Stimulated activated CD4-positive, alpha-beta T cell treated with anti-CD3 and anti-CD28 coated beads, Interleukin-12 subunit alpha, Interleukin-12 subunit beta, amount 100 ng/mL, for 24 hours (primary cell): Measurements from ENCODE around the gene RAB15.

Source experiments
- DNase-seq, 2 experiments: peaks; one replicate each; pipeline ENCODE4 v3.0.0-alpha.2; 2020; ENCODE audit warnings: low read depth in 2 of 2

RAB15 gene

DNA sequence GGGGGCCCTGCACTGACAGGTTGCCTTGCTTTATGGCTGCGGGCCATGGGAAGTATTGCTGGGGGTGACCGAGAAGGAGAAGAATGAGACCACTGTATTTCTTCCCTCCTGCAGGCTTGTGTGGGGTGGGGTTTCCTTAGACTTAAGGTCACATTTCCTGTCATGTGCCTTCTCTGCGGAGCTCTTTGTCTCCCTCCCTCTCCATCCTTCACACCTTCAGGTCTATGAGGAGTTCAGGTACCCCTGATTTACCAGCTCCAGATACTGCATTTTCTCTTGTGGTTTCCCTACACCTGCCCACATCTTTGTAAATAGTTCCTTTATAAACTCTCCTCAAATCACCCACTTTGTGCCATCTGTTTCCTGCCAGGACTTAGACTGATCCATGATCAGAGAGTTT is 18.2 kb upstream of the RAB15 start:
- no peak for DNase-seq

DNA sequence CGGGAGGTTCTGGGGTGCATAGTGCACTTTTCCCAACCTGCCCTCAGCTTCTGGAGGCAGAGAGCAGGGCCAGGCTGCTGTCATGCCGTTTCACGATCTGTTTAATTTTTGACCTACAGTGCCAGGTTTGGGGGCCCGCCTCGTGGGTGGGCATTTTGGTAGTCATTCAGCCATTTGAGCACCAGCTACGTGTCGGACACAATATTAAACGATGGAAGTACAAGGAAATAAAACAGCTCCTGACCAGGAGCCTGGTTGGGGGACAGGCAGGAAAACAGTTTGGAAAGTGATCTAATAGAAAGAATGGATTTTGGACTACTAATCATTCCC is 15.3 kb upstream of the RAB15 start:
- DNase-seq = no peak

DNA sequence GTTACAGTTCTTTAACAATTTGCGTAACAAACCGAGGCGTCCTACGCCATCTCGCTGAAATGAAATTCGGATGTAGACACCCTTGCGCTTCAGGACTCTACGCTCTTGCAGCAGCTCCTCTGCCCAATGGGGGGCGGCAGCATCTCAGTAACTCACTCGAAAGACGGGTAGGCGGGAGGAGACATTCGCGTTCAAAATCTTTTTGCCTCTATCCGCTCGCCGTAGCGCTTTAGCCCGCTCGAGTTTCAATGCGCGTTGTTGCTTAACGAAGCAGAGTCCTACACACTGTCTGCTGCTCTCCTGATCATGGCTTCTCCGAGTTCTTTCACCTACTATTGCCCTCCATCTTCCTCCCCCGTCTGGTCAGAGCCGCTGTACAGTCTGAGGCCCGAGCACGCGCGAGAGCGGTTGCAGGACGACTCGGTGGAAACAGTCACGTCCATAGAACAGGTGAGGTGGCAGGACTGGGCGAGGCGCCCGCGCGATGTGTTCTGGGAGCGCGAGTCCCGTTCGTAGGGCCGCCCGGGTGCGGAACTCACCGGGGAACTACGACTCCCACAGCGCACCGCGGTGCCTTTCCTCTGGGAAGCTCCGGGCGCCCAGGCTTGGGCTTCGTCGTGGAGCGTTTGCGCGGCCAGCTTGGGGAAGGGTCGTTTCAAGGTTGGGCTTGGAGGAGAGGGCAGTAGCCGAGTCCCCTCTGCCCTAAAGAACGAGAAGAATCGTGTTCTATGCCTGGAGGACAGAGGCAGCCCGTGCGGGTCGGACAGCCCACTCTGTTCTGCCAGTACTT is 14.7 kb upstream of the RAB15 start, which contains the start of gene FNTB:
FNTB (plus strand) TSS at position 248 of the 790 bp plus-strand sequence; CDS start at position 307, 59 bp downstream.
- peak; percentile 85 to 90 for DNase-seq

DNA sequence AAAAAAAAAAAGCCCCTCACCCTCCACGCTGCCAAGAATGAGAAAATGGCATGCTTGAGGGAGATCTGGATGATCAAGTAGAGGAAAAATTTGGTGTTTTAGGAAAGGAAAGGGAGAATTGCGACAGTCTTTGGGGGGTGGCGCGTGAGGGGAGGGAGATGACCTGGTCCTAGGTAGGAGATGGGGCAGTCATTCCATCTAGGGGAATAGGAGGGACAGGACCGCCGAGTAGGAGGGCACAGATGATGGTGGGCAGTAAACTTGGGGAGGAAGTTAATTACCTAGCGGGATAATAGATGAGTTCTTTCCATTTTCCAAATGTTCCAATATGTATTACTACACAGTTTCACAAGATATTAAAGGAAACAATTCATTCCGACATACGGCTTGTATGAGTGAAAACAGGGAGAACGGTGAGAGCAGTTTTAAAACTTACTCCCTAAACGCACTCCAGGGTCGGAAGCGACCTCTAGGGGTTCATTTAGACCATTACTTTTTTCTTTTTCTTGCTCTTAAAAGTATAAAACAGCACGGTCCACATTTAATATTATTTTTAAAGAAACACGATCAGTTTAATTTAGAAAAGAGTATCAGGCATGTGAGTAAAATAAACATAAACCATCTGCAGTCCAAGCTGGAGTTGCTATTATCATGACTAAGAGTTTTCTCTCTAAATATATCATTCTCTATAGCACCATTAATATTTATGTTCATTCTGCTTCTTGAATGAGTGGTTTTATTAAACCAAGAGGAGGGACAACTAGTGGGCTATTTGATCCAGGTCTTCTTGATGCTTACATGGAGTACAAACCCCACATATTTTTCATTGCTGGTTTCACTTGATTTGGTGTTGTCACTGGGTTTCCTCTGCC is 11.5 kb upstream of the RAB15 start:
- no peak for DNase-seq

DNA sequence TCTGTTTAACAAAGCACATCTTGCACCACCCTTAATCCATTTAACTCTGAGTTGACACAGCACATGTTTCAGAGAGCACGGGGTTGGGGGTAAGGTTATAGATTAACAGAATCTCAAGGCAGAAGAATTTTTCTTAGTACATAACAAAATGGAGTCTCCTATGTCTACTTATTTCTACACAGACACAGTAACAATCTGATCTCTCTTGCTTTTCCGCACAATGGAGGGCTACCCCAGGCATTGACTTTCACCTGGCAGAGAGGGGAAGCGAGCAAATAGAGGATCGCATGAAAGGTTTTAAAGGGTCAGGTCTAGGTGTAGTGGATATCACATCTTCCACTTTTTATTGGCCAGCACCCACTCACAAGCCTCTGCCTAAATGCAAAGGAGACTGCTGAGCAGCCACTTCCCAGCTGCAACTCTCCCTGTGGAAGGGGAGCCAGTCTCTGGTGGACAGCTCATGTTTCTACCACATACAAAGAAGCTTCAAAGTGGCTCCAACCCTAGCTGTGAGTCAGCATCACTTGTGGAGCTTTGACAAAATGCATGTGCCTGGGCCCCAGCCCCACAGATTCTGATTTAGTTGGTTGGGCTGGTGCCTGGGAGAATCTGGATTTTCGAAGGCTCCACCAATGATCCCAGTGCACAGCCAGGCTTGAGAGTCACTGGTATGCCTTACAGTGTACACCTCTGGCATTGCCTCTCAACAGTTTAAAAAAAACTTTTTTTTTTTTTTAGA is 7.4 kb upstream of the RAB15 start:
- no peak for DNase-seq

DNA sequence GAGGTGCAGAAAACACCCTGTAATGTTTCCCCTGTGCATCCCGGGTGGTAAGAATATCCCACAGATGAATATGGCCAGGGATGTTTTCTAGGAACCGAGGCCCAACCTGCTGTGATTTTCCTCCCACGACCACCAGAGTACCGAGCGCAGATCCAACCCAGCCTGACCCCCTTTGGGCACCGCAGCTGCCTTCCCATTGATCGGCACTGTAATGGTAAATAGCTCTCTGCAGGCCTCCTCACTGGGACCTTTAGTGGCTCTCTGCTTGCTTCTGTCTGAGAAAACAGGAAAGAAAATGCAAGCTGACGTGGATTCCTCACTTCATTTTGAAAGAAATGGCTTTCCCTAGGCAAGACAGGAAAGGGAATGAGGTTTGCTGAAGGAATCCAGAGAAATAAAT is 2.4 kb upstream of the RAB15 start:
- DNase-seq = no peak

DNA sequence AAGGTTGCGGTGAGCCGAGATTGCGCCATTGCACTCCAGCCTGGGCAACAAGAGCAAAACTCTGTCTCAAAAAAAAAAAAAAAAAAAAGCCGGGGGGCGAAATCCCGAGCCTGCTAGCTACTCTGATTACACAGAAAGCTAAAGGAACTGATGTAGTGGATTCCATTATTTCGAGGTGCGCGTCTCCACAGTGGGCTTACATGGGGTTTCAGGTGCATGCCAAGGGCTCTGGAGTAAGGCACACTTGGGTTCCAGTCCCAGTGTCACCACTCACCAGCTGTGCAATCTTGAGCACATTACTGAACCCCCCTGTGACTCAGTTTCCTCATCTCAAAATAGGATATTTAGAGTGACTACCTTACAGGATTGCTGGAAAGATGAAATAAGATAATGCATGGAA is 1.7 kb upstream of the RAB15 start:
- no peak for DNase-seq

DNA sequence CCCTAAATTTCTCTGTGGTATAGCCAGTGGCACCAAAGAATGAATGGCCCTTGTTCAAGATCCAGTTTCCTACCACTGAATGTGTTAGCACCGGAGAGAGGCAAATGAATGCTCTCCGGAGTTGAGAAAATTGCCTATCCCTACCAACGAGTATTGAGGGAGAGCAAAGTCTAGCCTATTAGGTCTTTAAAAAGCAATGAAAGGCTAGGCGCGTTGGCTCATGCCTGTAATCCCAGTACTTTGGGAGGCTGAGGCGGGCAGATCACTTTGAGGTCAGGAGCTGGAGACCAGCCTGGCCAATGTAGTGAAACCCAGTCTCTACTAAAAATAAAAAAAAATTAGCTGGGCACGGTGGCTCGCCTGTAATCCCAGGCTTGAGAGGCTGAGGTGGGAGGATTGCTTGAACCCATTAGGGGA is 898 bp upstream of the RAB15 start:
- no peak for DNase-seq

DNA sequence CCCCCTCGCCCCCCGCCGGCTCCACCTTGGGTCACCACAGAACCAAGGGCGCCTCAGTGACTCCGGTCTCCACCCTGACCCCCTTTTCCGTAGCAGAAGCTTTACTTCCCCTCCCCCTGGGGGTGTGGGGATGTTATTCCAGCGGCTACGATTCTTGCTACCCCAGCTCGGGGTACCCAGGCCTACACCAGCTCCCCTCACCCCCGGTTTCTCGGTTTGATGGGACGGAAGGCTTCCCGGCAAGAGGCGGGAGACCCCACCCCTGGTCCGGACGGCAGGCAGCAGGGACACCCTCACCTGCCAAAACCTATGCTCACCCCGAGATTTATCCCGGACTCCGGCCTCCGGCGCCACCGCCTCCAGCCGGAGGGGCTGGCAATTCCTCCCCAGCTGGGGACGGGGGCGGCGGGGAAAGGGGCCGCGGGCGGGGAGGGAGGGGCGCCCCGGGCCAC is 619 bp downstream of the RAB15 start:
- DNase-seq = no peak

DNA sequence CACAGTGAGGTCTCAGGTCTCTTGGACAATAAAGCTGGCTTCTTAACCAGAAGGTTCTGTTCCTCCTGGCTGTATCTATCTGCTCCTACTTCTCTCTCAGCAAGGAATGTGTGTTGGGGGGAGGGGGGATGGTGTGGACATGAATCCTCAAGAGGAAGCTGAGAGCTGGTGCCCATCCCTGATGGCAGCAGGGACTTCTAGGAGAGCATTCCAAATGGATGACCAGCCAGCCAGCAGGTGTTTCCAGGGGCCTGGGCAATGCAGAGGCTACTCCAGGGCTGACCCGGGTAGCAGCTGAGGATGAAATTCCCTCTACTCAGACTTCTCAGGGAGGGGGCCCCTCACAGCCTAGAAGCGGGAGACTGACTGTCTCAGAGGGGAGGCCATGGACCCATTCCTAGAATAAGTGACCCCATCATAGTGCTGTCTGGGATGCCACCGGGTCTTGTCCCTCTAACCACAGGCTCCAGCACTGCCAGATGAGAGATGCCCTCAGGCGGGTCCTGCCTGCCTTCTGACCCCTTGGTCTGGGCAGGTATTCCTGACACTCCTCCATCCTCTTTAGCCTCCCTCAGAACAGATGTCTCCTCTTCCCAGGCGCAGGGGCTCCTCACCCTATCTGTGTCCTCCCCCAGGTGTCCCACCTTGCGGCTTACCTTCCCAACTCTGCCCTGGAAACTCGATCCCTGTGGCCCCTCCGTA is 1.2 kb downstream of the RAB15 start:
- no peak for DNase-seq

DNA sequence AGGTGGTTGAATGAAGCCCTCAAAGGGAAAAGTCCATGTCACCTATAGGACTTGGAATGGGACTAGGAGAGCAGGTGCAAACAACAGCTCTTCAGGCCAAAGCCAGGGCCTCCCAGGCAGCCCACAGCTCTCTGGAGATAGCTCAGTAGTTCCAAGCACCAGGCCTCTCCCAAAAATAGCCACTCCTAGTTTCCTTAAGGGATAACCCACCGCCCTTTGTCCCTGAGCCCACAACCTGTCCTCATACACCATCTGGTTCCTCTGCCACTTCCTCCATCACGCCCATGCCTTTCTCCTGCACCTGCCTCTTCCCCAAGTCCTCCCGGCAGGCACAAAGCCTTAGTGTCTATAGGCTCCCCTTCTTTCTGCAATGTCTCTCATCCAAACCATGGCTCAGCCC is 2.1 kb downstream of the RAB15 start:
- no peak for DNase-seq

DNA sequence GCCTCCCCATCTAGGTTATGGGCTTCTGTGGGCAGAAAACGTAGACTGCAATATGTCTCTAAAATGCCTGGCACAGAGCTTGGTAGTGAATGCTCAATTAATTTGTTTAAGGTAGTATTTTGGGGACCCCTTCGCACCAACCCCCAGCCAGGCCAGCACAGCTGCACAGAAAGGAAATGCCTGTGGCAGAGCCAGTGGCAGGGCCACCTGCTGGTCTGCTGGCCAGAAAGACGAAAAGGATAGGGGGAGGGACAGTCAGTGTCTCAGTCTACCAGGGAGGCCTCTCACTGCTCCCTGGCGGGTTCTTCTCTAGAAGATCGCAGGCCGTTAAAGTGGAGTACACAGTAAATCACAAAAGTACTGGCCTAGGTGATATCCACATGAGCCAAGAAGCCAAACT is 3.5 kb downstream of the RAB15 start:
- no peak for DNase-seq

DNA sequence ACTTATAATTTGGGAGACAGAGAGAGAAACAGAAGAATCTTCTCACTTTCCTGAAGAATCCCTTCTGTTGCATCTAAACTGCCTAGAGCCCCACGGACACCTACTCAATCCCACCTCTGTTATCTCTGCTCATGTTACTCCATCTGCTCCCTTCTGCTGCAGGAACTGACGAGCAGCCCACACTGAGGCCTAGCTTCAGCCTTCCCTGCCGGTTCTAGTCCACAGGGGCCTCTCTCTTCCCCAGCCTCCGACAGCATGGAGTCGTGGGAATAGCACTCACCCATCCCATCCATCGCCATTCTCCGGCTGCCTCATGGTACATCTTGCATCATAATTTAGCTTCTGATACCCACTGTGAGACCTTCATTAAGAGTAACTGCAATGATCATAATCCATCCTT is 4.0 kb downstream of the RAB15 start:
- DNase-seq = no peak

DNA sequence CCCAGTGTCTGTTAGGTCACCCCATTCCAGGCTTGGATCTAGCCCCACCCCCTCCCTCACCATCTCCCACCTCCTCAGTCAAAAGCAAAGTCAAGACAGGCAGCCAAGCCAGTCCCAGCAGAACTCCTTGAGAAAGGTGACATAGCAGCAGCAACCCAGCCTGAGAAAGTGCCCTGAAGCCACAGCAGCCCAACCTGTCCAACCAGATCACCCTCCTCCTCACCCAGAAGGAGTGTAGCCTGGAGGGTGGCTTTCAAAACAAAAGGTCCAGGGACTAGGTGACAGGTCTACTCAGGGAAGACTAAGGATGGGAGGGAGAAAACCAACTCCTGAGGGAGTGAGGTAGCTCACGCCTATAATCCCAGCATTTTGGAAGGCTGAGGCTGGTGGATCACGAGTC is 5.2 kb downstream of the RAB15 start:
- no peak for DNase-seq

DNA sequence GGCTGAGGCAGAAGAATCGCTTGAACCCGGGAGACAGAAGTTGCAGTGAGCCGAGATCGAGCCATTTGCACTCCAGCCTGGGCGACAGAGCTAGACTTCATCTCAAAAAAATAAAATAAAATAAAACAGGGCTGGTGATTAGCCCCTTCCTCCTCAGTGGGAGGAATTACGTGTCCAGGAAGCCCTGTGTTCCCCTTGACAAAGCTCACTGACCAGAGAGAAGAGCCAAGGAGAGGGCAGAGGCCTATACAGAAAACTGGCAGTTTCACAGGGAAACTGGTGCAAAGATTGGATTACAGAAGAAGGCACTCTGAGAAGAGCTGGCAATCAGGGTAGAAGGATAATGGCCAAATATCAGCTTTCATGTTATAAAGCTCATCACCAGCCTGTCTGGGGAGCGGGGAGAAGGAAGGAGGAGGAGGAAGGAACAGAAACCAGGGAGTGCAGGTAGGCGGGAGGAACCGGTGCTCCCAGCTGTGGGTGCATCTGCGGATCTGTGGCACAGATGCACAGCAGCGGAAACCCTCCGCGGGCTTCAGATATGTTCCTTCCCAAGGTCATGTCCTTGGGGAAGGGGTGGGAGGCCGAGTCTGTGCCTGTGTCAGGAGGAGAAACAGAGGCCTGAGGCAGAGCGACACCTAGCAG is 6.7 kb downstream of the RAB15 start:
- DNase-seq = no peak

DNA sequence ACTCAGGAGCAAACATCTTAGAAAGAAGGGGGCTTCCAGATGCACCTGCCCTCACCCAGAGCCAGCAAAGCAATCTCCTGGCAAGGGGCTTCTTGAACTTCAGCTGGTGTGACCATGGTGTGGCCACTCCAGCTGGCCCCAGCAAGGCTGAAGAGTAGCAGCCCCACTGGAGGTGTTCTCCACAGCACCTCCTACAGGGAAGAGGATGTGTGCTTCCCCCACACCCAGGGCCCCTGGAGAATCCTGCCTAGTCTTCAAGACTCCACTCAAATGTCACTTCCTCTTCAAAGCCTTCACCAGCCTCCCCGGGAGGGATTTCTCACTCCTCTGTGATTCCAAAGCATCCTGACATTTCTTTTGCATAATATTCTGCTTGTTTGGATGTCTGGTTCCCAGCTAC is 8.5 kb downstream of the RAB15 start:
- DNase-seq = no peak

DNA sequence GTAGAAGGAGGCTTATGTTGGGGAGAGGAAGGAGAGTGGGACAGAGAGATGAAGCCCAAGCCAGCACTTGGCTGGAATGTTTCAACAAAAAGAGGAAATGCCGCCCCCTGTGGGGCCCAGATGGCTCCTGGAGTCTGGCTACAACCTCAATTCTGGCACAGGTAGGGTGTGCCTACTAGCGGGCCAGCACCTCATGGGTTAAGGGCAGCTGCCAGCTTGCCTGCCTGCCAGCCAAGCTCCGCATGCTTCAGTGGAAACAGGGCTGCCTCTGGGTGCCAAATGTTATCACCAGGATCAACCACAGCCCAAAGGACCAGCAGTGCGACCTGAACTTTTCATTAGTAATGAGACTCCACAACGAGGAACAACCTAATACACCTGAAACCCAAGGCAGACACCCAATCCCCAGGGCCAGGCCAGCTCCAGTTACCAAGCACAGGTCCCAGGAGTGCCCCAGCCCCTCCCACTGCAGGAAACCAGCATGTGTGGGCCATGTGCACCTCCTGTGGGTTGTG is 11.3 kb downstream of the RAB15 start:
- no peak for DNase-seq

DNA sequence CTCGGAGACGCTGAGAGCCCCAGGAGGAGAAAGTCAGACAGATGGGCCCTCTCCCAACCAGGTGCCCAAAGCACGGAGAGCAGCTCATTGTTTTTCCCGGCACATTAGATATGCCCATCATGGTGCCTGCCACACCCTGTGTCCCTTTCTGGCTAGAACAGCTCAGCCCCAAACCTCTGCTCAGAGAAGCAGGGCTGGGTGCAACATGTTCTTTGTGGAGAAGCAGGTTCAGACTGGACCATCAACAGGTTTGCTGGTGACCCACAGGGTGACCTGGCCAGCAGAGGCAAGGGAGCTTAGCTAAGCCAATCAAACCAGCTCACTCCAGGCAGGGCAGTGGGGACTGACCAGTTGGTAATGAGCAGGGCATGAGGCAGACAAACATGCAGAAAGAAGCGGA is 13.4 kb downstream of the RAB15 start:
- DNase-seq = no peak

DNA sequence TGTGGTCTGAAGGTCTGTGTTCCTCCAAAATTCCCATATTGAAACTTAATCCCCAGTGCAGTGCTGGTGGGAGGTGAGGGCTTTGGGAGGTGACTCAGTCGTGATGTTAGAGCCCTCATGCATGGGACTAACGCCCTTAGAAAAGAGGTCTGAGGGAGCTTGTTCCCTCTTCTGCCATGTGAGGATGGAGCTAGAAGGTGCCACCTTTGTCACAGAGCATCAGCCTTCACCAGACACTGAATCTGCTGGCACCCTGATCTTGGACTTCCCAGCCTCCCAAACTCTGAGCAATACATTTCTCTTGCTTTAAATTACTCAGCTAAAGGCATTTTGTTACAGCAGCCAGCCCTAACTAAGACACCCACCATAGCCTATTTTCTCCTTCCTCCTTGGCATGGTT is 13.9 kb downstream of the RAB15 start:
- DNase-seq = no peak

DNA sequence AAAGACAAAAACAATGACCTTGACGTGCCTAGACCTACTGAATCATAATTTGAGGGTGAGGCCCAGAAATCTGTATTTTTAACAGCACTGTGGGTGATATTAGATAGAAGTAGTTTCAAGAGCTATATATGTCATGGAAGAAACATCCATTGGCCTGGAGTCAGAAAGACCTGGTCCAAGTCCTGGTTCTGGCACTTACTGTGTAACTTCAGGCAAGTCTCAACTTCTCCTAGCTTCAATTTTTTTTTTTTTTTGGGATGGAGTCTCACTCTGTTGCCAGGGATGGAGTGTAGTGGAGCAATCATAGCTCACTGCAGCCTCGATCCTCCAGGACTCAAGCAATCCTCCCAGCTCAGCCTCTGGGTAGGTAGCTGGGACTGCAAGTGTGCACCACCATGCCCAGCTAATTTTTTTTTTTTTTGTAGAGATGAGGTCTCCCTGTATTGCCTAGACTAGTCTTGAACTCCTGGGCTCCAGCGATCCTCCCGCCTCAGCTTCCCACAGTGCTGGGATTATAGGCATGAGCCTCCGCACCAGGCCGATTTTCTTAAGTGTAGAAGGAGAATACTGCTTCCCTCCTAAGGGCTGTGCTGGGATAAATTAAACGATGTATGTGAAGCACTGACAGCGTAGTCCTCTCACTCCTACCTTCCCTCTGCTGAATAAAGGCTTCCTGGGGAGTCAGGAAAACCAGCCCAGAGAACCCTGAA is 15.3 kb downstream of the RAB15 start:
- no peak for DNase-seq
